ENCODE data around the gene B4GALNT2. TPM values are rescaled to one million over a fixed set of nuclear protein-coding genes. Genes with fewer than 3 reads are reported as not detected.

B4GALNT2 gene
- total and polyA plus RNA-seq, 2 of the 8 experiments (the other 6 are each of a cell fraction or from before 2014, with no cell fraction given): not detected

- H3K18ac ChIP-seq (ENCODE audit: extremely low read depth, low read length): no peak overlapping the region
- H2BK5ac ChIP-seq (ENCODE audit: low read depth, low read length): no peak overlapping the region
- H2BK15ac ChIP-seq (ENCODE audit: low read length): no peak overlapping the region
- no peak overlapping the region for H3K23ac ChIP-seq (ENCODE audit: insufficient read length)
- no peak overlapping the region for H2AK5ac ChIP-seq (ENCODE audit: low read depth, low read length)
- no peaks in the 10 kb centered on the region; a peak in 1 of 7 replicates for H3K4me1 ChIP-seq (replicated peaks in 1 of 4; ENCODE audit: control insufficient read depth in 3 of 4, insufficient read depth in 4 of 4, low read length in 3 of 4)
- POLR2A ChIA-PET (ENCODE audit: partially characterized antibody): no interaction called here
- H4K20me1 ChIP-seq (replicated peaks in 1 of 2; ENCODE audit: control insufficient read depth in 1 of 2, insufficient read depth in 2 of 2, low read length in 2 of 2): no peaks in the 10 kb centered on the region
- no peaks in the 10 kb centered on the region for H3K23me2 ChIP-seq (ENCODE audit: low read depth, low read length)
- H3K9me3 ChIP-seq (ENCODE audit: insufficient read depth in 2 of 2, low read depth in 1 of 2, low read length in 1 of 2): peaks cover 8 to 10% of the 10 kb centered on the region in 2 experiments; a peak in 3 of 4 replicates
- no peaks in the 10 kb centered on the region for H3K79me1 ChIP-seq (ENCODE audit: low read depth, low read length)
- no peak overlapping the region for H3K4ac ChIP-seq (replicated peaks; ENCODE audit: insufficient read length, low read depth, low read length)
- no peaks in the 10 kb centered on the region for H3K27me3 ChIP-seq (replicated peaks in 1 of 4; ENCODE audit: control insufficient read depth in 3 of 4, extremely low read depth in 1 of 4, insufficient read depth in 3 of 4, low read length in 3 of 4)
- H3K9ac ChIP-seq (replicated peaks in 1 of 4; ENCODE audit: extremely low read depth in 1 of 4, low read depth in 3 of 4, low read length in 3 of 4): no peak overlapping the region
- no peak overlapping the region for H3K27ac ChIP-seq (ENCODE audit: low read depth, low read length)
- H4K5ac ChIP-seq (ENCODE audit: insufficient read length, low read depth, low read length): no peak overlapping the region
- CTCF ChIA-PET (ENCODE audit: partially characterized antibody): interaction anchor here (1.2 kb wide), 1 partner anchor 12 kb away, joined by 4 read pairs; no protein-coding TSS in a partner anchor
- H3K4me3 ChIP-seq (ENCODE audit: extremely low read depth in 1 of 4, insufficient read depth in 2 of 4, low read depth in 3 of 4, low read length in 4 of 4): no peak overlapping the region
- FAIRE-seq: no peak
- no peak overlapping the region for H4K8ac ChIP-seq (ENCODE audit: extremely low read depth, insufficient read depth, low read length)
- no peak overlapping the region for H2BK12ac ChIP-seq (ENCODE audit: low read depth, low read length)
- no peak overlapping the region for H3K56ac ChIP-seq (replicated peaks; ENCODE audit: insufficient read length, low read depth, low read length)
- H3K79me2 ChIP-seq (ENCODE audit: control insufficient read depth in 1 of 2, insufficient read depth in 2 of 2, low read length in 2 of 2): no peaks in the 10 kb centered on the region
- H3K14ac ChIP-seq (ENCODE audit: insufficient read length): no peak overlapping the region
- no peaks in the 10 kb centered on the region for H3K36me3 ChIP-seq (ENCODE audit: control insufficient read depth in 2 of 4, insufficient read depth in 4 of 4, low read length in 3 of 4)
- TF ChIP-seq EZH2 (IDR thresholded peaks at IDR 0.05; ENCODE audit: low read depth, low read length, severe bottlenecking) (no peak), MAX (IDR thresholded peaks at IDR 0.05) (no peak), SIRT6 (IDR thresholded peaks at IDR 0.05; ENCODE audit: low read length) (no peak), SP4 (IDR thresholded peaks at IDR 0.05; ENCODE audit: low read length) (no peak), ASH2L (IDR thresholded peaks at IDR 0.05; ENCODE audit: low read length) (no peak), CREB1 (IDR thresholded peaks at IDR 0.05) (no peak), NANOG (IDR thresholded peaks at IDR 0.05; ENCODE audit: insufficient read depth, low read depth, low read length, poor library complexity, severe bottlenecking) (no peak), CTBP2 (IDR thresholded peaks at IDR 0.05; ENCODE audit: borderline replicate concordance, insufficient read depth, insufficient read length, low read length) (no peak), KDM4A (IDR thresholded peaks at IDR 0.05; ENCODE audit: low read depth, low read length, severe bottlenecking) (no peak), ATF2 (IDR thresholded peaks at IDR 0.05; ENCODE audit: low read length) (no peak), EP300 (IDR thresholded peaks at IDR 0.05; ENCODE audit: borderline replicate concordance in 1 of 2, low read depth in 2 of 2, low read length in 2 of 2) (no peak)
- WGBS, 2 experiments (ENCODE audit: extremely low coverage in 1 of 2, insufficient coverage in 1 of 2, insufficient read length in 1 of 2, insufficient replicate concordance in 2 of 2, low coverage in 1 of 2, low lambda C conversion rate in 2 of 2, missing lambda C conversion rate in 1 of 2): 75% methylated on average over 3 of the region's 3 CpGs; no CpG with 5 or more reads in 1 of the 2 experiments
- no peak overlapping the region for H2AFZ ChIP-seq (ENCODE audit: low read length)
- H4K91ac ChIP-seq (replicated peaks; ENCODE audit: insufficient read length, low read length): no peak overlapping the region
- no peak overlapping the region for H2BK20ac ChIP-seq (ENCODE audit: low read length)
- DNase-seq (ENCODE audit: low read depth in 1 of 2, low spot score in 2 of 2): no peak
- no peak overlapping the region for H3K4me2 ChIP-seq (ENCODE audit: insufficient read depth in 1 of 2, low read depth in 2 of 2, low read length in 2 of 2)
- H2BK120ac ChIP-seq (replicated peaks; ENCODE audit: low read depth, low read length): no peak overlapping the region
These were observed 12.4 kb upstream of the B4GALNT2 start for GRCh38 chr17:49120166-49120565.
